Activated CD4-positive, alpha-beta T cell treated with anti-CD3 and anti-CD28 coated beads, Interleukin-2, amount 50 U/mL, for 1 hour (primary cell): ENCODE data around the gene AUTS2.

Experiments
- DNase-seq: peaks from one replicate; pipeline ENCODE4 v3.0.0-alpha.2; 2020

The AUTS2 gene

DNA sequence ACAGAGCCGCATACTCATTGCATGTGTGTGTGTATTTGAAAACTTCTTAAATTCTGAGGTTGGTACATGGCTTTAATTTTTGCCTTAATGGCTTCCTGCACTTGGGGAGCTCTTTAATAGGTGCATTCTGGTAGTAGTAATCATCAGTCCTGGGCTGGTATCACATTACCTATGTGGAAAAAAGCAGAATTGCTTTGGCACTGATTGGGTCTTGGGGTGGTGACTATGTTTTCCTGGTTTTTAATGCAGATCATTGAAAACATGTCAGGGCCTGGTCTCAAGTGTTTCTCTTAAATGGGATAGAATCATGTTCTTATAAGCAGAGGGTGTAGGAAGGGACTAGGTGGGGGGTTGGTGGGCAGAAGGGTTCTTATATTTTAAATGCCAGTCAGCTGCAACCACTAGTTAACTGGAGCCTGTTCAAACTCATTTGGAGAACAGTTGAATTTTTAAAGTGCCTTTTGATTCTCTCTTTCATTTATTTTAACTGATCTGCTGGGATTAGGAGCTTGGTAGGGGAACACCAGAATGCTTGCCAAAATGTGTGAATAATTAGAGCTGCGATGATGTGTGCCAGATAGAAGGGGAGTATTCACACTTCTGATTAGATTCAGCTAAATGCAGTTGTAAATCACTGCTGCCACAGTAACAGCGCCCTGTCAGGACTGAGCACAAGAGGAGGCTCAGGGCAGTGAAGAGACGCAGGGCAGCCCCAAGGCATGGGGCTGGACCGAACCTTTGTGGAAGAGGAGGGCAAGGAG is 900.1 kb downstream of the AUTS2 start:
- DNase-seq, result no peak

DNA sequence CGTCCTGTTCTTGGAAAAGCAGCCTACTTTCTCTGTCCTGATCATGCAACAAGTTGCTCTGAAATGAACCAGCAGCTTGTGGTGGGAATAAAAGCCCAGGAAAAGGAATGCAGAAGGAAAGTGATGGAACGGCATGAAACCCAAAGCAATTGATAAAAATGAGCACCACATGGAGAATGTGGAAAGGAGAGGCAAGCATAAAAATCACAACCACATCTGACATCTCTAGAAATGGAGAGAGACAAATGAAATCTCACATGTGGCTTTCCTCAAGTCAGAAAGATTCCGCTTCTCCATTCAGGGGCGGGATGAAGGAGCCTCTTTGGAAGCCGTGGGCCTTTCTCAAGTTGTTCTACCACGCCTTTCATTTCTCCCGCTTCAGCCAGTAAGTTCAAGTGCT is 902.0 kb downstream of the AUTS2 start:
- DNase-seq, result no peak

DNA sequence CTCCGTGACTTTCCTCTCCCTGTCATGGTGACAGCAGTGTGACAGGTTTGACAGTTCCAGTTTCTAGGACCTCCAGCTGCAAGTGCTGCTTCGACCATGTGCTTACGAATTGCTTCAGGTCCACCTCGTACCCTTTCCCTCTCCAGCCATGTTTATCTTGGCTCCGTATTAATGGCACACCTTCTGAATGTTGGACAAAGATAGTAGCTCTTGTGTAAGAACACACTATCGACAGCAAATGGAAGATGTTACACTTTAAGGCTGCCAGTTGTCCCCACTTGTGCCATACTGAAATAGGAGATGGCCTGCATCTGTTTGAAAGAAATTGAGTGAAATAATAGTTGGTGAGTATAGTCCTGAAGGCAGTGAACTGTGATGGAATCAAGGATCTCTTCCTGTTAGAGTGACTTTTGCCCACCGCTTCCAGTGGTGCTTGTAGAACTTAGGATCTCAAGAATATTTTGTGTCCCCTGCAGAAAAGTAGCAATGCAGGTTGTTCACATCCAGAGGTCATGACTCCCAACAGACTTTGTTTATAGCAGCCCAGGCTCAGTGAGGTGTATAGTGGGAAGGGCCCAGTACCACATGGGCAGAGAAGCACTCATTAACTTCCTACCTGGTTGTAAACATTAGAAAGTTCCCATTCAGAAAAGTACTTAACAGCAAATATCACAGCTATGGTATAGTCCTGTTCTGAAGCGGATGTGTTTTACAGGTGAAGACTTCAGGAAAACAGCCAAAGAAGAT is 904.0 kb downstream of the AUTS2 start:
- DNase-seq, result no peak

DNA sequence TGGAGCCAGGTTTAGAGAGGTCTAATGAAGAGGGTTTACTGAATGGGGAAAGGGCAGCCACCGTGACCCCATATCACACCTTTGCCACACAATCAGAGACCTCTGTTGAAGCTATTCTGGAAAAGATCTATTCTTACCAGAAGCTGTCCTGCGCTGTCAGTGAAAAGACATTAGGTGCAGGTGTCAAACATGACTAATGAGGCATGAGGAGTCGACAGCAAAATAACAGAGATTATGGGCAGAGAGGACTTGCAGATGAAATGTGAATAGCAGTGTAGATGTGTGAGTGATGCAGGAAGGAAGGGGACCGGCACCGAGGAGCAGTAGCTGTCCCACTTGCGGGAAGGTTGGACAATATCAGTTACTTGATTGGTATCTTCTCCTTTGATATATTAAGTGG is 906.0 kb downstream of the AUTS2 start:
- DNase-seq, result no peak

DNA sequence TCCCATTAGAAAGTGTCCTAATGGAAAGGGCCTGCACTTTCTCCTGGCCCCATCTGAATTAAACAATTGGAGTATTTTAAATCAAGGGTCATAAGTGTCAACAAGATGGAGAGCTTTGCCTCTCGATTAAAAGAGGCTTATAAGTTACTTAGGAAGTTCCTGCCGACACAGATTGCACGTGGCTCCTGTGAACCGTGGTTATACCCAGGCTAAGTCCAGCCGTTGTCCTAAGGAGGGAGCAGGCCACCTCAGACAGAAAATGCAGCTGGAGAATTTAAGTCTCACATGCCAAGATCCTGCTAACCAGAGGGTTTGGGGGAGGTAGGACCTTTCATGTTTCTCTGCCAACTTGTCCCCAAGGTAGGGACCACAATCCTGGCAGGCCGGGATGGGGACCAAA is 907.2 kb downstream of the AUTS2 start:
- DNase-seq, result no peak

DNA sequence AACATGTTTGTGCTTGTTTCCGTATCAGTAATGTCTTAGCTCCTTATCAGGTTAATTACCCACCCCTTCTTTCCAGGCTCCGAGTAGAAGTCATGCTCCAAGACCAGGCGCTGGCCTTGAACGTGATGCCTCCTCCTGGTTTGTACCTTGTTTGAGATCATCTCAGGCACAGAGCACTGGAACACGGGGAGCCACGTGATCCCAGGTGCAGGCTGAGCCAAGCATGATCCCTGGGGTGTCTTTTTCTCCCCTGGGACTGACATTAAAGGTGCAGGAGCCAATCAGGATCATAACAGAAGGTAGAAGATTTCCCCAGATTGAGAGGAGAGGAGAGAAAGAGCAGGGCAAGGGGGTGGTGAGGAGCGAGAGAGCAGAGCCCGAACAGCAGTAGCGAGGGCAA is 907.6 kb downstream of the AUTS2 start:
- DNase-seq, result no peak

DNA sequence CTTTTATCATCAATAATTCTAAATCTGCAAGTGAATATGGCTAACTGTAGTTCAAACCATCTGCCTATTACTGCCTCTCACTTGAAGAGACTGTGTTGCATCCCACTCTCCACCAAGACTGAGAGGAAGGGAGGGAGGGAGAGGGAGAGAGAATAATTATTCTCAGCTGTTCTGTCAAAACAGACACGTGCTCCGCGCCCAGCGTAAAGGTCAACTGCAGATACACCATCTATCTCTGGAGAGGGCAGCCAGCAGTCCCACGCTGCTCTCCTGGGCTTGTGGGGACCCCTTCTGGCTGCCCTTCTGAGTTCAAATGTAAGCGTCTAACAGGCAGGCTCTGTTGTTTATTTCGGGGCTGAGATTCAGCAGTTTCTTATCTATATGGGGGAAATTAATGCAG is 908.2 kb downstream of the AUTS2 start:
- DNase-seq, result no peak

DNA sequence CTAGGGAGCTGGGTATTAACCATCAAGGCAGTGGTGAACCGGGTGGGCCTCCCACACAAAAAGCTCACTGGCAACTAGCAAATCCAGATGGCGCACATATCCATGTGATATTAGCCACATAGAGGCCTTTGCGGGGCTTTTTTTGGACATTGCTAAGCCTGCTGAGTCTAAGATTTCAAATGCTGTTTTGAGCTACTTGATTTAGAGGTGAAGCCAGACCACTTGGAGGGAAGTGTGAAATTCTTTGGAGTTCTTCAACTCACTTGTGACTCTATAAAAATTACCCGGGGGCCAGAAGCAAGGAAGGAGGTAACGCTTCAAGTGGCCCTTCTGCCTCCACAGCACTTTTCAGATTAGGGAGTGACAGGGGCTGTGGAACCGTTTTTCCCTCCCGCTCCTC is 913.9 kb downstream of the AUTS2 start:
- no peak for DNase-seq

DNA sequence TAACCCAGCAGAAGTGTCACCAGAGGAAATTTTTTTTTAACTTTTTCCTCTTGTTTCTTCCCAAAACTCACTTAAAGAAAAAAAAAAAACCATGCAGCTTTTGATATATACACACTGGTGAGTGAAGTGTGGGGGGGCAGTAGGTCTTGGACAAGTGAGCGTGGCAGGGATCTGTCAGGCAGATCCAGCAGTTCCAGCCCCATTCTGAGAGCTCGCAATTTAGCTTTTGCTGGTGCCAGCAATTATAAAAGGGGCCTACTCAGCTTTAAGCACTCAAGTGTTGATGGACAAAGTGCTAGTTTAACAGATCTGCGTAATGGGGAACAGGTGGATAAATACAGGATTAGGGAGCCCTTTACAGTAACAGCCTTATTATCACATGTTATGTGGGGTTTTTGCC is 914.5 kb downstream of the AUTS2 start:
- DNase-seq, result no peak

DNA sequence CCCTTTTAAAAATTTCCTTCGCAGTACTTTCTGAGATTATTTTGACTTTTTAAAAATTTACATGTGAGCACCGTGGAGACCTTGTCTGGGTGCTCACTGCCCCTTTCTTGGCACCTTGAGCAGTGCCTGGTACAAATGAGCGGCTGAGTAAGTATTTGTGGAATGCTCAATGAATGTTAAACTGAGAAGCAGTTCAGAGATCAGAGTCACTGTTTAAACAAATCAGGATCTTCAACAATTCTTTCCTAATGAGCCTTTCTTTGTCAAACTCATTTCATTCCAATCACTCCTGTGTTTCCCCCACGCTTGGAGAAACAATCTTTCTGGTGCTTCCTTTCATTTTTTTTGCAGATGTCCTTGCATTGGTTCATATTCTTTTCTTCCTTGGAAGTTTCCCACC is 922.3 kb downstream of the AUTS2 start:
- no peak for DNase-seq

DNA sequence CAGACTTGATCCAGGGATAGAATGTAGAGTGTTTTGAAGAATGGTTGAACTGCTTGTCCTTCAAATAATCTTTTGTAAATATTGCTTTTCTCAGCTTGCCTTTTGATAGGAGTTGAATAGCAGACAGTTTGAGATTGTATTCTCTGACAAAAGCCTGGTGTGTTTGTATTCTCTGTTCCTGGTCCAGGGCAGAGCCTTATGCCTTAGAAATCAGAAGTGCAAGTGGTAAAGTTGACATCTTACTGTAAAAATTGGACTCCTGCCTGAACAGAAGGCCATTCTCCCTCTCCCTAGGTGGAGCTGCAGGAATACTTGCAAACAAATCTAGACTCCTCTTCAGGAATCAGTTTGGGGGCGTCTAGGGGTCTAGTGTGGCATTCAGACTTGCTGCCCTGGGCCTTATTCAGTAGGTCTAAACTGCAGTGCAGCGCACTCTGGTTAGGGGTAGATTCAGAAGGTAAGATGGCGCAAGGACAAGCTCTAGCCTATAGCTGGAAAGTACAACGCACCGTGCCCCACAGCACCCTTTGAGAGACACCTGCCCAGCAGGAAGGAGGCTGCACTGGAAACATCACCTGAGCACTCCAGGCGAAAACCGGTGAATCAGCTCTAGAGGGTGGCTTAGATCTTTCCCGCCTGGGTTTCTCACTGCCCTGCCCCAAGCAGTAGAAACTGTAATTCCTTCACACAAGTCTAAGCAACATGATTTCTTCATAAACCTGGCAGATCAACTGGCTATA is 925.1 kb downstream of the AUTS2 start:
- no peak for DNase-seq

DNA sequence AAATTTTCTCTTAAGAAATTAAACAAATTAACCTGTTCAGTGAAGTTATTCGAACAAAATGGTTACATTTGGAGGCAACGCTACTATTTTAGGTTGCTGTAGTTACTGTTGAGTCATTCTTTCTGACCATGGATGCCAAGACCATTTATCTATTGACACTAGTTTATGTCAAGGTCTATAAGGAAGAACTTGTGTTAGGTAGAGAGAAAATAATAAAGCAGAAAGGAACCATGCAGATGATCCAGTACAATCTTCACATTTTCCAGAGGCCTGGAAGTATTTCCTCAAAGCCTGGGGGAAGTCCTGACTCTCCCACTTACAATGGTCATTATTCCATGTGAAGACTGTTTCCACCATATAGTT is 925.7 kb downstream of the AUTS2 start:
- no peak for DNase-seq

DNA sequence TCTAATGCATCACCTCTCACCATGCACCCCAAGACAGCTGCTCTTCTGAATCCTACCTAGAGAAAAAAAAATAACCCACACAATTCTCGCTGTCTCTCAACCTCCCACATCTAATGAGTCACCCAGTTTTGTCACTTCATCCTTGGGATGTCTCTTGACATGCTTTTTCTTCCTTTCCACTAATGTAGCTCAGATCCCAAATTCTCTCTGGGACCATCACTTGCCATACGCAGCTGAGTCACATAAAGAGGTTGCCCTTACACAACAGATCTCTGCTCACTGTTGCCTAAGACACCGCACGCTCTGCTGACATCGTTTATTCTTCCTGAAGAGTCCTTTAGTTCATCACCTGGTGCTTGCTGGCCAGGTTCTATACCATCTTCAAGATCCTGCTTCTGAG is 927.7 kb downstream of the AUTS2 start:
- DNase-seq, result no peak

DNA sequence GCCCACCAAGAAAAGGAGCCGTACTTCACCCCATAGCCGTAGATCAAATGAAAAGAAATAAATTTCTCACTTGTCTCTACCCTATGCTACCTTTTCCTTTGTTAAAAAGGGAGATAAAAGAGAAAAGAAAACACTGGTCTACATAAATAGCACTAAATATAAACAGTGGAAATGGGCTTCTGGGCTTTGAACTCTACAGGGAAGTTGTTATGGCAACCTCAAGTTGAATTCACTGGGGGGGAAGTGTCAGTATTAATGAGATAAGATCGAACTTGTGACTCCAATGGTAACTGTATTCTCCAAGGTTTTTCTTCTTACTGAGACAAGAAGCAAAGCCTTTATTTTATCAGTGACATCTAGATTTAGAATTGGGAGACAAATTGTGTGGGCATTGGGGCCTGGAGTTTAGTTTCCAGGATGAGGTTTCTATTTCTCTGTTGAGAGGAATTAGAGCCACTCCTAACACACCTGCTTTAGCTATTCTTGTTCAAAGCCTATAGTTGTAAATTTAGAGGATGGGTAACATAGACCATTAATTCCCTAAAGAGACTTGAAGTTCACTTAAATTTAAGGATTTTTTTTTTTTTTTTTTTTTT is 929.3 kb downstream of the AUTS2 start:
- no peak for DNase-seq

DNA sequence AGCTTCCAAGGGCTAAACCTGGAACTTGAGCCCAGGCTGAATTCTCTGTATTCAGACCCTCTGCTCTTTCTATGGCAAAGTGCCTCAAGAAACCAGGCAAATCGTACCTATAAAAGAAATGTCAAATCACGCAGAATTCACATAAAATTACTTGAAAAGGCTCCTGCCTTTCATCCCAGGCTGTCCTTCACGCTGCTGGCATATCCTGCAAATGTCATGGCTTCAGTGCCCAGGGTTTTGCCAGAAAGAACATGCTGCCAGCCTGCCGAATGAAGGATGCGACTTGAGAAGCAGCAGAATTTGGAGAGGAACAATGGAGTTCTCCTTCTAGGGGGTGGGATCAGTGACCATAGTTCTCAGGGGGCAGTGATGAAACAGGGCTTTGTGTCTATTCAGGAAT is 931.2 kb downstream of the AUTS2 start:
- no peak for DNase-seq

DNA sequence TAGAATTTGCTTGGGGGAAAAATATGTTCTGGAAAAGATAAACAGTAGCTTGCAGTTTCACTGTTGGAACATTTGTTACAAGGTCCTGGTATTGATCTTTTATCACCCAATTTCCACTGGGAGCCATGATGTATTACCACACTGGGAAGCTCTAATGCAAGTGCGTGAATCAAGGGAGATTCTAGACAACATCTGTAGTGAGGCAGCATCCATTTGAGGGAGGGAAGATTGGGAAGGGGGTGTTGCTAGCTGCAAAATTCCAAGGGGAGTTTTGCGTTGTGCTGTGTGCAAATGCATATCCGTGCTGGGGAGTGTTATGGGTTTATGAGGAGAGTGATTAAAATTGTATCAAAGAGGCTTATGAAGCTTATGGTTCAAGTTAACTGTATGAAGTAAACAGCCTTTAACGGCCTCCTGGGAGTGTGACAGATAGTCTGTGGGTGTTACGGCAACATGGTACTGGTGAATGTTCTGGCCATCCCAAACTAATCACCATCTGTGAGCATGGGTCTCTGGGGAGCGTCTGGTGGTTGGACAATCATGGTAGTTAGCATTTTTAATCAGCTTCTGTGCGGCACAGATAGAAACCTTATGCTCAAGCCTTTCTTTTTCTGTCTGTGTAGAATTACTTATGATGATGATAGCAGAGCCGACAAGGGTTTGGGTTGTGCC is 931.8 kb downstream of the AUTS2 start:
- DNase-seq, result no peak

DNA sequence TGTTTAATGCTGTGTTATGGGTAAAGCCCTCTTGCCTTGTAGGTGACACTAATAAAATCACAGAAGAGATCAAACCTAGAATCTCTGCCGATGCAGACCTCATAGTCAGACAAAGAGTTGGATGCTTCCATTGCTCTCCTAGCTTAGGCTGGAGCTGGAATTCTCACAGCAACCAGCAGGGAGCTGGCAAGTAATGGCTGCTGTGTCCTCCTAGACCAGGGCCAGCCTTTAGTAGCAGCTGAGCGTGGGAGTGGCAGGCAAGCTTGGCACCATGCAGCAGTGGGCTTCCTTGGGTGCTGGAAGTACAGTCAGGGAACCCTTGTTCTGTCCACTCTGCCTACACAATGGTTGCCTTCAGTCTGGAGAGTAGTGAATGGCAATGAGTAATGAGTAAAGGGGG is 935.3 kb downstream of the AUTS2 start:
- no peak for DNase-seq

DNA sequence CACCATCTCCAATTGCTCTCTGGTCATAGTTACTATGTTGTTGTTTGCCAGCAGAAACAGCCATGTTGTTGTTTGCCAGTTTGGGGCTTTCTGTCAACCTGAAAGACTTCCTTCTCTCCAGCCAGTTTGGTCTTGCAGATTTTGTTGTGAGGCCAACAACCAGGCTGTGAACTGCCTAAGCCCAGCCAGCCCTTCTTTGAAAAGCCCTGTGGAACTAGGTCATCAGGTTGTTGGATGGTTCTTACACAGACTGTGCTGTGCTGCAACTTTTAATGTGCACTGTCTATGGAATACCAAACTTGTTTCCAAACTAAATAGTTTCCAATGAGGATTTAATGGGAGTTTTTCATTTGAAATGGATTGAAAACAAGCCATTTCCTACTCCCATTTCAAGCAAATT is 940.9 kb downstream of the AUTS2 start:
- no peak for DNase-seq

DNA sequence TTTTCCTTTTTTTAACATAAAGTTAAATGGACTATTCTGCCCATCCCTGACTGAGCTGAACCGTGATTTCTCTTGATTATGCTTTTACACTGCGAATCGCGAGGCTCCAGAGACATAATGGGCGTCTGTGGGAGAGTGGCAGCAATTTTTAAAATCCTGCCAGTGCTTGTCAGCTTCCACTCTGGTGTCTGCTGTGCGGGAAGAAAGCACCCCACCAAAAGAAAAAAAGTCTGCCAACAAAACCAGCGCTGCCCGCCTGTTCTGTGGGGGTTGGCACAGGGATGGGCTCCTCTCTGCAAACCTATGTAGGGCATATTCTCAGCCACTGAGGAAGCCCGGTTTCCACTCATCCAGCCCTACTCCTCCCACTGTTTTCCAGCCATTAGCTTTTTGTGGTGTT is 941.3 kb downstream of the AUTS2 start:
- DNase-seq, result no peak

DNA sequence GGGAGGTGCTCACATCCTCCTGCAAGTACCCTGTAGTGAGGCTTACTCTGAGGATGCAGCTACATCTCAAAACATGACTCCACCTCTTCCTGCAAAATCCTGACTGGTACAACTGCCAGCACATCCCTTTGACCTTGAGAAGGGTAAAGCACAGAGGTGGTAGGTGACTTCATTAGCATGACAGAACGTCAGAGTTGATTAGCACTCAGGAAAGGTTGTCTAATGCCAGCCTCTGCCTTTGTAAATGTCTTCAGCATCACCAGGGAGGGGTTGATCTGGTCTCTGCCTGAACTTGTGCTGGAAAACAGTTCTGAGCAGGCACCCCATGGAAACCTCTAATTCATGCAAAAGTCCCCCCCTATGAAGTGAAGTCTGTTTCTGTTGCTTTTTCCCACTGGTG is 942.4 kb downstream of the AUTS2 start:
- no peak for DNase-seq

DNA sequence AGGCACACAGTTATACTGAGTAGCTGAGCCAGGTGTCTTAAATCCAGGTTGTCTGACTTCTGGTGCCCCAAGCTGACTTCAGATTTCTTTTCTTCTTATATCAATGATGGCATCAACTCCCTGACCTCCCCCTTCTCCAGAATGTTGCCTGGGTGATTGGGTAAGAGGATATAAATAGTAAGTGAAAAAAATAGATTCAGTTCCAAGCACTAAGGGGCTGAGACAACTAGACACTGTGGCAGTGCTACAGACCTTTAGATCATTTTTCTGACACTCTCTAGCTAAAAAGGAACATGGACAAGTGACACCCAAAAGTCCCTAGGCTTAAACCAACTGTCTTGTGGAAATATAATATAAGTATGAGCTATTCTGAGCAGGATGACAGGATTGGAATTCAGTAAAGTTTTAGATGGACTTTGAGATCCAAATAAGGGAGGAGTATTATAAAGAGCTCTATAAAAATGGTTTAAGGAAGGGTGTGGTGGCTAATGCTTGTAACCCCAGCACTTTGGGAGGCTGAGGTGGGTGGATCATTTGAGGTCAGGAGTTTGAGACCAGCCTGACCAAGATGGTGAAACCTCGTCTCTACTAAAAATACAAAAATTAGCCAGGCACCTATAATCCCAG is 944.6 kb downstream of the AUTS2 start:
- no peak for DNase-seq

DNA sequence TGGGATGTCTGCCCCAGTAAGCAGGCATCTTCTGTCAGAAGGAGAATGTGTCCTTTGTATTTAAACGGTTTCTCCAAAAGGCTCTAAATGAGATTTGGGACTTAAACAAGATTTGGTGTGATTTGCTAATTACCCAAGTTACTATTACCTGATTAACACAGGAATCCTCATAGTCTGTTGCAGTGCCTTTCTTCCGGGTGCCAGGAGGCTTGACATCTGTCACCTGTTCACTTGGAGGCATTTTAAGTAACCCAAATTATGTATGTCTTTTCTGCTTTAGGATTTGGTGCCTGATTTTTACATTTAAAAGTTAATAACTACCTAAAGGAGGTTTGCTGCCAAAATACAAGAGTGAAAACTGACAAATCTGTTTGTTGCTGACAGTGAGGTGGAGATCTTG is 945.7 kb downstream of the AUTS2 start:
- no peak for DNase-seq

DNA sequence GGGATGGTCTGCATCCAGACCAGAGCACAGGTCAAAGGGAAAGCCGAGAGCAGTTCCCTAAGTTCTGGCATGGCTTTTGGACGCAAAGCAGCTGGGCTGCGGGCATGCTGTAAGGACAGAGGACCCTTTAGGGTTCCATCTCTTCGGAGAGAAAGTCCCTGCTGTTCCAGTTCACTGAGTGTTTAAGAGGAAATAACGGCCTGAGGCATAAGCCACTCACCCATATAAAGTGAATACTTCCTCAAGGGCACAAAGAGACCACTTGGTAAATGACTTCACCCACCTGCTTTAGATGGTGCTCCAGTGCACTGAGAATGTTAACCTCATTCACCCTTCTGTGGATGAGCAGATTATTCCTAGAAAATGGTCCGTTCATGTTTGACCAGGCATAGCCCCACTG is 946.9 kb downstream of the AUTS2 start:
- no peak for DNase-seq
